GM11168 (cell line): ENCODE data around the gene TCF4.
"Not testable (repeated sequence)": the region's sequence is repeated elsewhere in the genome, so short reads cannot be mapped to it uniquely, and the experiment has no call there.

Source experiments
- in situ Hi-C: fragments of 300-500 bp; cut with MboI; formaldehyde crosslinking; loops from one replicate; pipeline ENCODE4 v1.12.0; 2022; ENCODE audit warnings: low sequenced_read_pairs; ENCODE audit not compliant: unreplicated experiment

The TCF4 gene

DNA sequence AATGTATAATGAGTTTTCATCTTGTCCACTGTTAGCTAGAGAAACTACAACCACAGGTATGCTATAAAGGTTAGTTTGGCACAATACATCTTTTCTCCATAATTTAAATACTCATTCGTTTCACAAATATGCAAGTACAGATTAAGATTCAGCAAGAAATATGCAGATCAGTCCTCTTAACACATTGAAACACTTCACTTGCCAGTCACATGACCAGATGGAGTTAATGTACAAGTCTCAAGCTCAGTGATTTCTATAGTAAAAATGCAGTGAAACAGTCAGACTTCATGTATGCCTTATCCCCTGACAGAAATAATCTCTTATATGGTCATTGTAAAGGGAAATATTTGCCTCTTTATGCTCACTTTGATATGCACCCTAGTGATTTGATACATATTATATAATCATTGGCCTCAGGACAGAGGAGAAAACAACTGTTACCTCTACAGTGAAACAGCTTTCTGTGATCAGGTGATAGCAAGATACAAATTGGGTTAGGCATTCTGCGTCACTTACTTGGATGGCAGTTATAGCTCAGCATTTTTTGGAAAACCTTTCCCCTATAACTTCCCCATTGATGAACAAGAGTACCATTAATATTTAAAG, 104.6 kb downstream of the TCF4 start:
- in situ Hi-C loops: no loop called here

DNA sequence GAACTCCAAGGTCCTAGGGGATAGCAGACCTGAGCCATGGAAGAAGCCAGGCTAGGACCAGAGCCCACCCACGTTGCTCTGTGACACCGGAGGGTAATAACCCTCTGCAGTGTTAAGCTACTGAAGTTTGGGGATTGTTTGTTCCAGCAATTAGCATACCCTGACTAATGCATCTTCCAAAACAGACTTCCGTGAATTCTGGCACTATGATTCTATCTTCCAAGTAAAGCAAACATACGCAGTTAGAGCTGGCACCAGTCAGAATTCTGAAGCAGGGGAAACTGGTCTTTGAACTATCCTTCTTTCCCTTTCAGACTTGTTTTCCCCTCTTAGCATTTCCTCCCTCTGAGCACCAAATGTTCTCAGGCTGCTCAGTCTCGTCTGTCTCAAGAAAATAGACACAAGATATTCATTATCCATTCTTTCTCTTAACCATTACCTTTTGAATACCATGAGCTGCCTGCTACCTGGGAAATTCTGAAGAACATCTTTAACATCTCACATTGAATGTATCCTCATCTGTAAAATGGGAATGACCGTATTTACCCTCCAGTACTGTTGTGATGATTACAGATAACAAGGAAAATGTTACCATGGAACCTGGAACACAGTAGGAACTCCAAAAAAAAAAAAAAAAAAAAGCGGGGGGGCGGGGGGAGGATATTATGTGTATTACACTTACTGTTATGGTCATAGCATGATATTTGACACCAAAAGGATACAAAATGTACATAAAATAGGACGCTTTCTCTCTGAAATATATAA, 108.2 kb downstream of the TCF4 start:
- in situ Hi-C loops: no loop called here

DNA sequence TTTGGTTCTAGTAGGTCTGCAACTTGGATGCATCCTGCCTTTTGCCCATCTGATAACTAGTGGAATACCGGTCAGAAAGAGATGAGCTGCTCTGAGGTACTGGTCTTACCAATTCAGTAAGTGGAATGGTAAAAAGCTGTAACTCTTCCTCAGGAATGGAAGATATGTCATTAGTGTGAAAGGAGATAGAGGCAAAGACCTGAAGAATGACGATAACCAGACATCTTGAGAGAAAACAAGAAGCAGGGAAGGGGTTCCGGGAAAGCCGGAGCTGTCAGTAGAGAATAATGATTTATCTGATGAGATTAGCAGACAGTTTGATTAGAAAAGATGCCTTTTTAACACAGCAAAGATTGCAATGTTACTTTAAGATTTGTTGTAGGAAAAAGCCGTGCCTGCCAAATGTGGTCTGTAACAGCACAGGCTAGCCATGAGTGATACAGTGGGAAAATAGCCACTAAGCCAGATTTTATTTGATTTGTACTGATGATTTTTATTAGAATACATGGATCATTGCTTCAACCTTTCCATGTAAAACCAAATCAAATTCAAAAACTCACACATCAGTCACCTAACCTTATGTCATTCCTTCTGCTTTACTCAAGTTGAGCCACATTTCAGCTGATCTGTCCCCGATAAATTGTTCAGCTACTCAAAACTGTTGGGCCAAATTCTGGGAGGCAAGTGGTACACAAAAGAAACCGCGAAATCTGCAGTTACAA, 110.0 kb downstream of the TCF4 start:
- in situ Hi-C loops: no loop called here

DNA sequence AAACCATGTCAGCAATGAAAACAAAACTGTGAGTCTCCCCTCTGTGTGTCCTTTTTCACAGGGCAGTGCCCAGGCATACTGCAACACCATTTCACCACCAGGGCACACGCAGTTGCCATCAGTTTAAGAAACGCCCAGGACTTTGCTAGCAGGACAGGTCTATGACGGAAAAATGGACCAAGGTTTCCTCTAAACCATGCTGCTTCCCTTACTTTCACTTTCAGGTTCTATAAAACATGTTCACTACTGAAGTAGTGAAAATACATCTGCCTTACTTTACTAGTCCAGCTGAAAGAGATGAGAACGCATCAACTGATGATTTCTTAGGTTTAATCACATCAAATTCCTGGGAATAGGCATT, 110.5 kb downstream of the TCF4 start:
- in situ Hi-C loops: no loop called here

DNA sequence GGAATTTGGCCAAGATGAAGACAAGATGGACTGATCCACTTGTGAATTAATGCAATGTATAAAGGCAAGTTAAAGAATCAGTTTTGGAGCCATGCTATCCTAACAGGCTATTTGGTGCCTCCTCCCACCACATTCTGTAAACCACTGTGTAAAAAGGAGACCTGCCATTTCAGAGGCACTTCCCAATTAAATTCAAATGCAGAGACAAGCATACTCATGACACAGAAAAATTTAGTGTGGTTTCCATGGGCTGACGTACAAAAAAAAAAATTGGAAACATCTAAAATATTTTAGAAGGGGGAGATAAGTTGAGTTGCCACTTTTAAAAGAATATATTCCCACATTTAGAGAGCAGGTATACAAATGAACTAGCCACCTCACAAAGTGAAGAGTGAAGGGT, 112.1 kb downstream of the TCF4 start:
- in situ Hi-C loops: no loop called here

DNA sequence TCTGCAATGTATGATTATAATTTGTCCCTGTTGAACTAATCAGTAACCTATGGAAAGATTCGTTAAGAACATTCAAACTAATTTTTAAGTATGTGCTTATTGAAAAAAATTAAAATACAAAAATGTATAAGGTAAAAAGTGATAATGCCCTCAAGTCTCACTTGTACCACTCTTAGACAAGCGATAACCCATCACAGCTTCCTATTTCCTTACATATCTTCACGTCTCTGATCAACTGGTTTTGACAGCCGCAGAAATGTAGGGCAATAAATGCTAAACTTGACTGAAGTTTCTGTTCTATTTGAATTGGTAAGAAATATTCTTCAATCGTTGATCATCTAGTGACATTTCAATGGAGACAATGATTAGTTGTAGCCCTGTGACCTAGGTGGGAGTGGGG, 112.5 kb downstream of the TCF4 start:
- in situ Hi-C loops: no loop called here

DNA sequence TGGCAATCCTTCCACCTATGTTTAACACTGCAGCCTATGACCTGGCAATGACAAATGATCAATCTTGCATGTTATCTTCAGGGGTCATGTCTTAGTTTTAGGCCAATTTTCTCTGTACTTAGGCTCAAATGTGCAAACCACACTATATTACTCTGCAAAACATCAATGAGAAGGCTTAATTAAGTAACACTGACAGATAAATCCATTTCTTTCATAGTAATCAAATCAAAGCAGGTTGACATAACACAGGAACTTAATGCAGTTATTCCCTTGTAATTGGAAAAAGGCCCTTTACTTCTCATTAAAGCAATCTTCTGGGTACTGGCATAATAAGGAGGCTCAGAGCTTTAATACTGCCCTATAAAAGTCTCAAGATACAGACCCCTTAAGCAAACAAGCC, 114.4 kb downstream of the TCF4 start:
- in situ Hi-C loops: no loop called here

DNA sequence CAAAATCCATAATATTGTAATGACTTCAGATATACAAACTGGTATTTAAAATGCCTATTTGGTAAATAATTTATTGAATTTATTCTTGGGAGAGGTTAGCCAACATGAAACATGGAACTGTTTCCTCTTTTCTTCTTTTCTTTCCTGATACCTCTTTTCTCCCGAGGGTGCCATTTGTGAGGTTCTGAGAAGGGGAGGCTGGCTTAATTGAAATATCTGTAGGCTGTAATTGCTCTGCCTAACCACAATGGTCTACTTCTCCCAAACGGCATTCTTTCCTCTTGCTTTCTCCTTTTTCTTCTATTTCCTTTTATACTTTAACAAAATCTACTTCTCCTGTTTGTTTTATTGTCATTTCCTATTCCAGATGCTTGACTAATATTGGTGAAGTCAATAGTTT, 114.9 kb downstream of the TCF4 start:
- in situ Hi-C loops: no loop called here

DNA sequence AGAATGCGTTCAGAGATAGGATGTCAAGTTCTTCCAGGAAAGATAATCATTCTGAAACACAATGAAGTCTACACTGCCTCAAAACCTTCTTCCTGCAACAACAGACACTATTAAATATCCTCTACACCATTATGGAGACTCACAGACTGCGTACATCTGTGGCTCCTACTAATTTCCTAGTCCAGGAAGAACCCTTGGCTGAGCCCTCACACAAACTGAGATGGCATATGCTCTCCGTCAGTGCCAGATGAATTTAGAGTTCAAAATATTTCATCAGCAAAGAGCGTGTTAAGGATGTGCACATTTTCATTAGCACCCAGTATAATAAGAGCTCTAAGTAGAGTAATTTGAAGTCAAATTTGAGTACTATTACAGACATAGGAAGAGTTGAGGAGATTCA, 117.2 kb downstream of the TCF4 start:
- in situ Hi-C loops: no loop called here

DNA sequence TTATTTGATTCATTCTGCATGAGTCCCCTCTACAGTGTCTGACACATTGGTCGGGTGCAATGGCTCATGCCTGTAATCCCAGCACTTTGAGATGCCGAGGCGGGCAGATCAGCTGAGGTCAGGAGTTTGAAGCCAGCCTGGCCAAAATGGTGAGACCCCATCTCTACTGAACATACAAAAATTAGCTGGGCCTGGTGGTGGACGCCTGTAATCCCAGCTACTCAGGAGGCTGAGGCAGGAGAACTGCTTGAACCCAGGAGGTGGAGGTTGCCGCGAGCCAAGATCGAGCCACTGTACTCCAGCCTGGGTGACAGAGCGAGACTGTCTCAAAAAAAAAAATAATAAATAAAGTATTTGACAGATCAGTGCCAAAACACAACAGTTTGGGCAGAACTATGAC, 118.9 kb downstream of the TCF4 start:
- in situ Hi-C loops: not testable (repeated sequence)

DNA sequence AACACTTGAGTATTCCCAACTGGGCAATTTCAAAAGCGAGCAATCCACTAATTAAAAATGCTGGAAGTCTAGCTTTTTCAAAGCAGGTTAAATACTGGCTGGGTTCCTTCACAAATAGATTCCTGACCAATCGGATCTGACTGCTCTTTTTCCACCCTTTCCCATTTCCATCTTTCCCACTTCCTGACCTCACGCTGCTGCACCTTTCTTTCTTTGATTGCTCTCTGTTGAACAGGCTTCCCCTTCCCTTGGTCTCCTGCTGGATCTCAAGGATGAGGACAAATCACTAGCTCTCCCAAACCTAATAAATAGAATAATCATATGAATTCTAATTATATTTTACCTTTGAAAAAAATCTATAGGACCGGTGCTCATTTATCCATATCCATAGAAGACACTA, 121.2 kb downstream of the TCF4 start:
- in situ Hi-C loops: no loop called here

DNA sequence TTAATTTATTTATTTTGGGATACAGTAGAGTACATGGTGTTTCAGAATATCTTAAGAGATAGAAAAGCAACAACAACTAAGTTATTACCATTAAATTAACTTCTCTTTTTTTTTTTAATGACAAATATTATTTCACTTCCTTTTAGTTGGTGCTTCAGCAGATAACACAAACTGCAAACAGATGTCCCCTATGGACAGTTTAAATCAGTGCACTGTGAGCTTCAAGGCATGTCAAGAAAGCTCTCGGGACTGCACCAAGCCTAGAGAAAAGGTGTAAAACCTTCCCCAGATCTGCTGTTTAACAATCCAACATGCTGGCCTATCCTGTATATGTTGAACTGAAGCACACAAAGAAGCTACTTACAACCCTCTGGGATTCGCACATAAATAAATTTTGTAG, 122.7 kb downstream of the TCF4 start:
- in situ Hi-C loops: no loop called here

DNA sequence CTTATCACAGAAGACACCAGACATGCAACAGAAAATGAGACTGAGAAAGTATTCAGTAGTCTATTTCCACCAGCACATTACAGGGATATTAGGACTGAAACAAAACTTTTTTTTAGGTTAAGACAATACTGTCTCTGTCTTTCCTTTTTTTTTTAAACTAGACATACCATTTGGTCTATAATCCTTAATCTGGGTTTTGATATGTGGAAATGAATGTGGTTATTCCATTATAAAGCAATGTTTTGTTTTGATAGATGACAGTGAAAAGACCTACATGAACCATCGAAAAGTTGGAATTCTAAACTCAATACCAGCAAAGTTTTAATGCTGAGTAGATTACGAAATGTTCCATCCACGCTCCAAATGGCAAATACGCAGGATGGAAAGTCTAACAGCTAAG, 123.4 kb downstream of the TCF4 start:
- in situ Hi-C loops: no loop called here

DNA sequence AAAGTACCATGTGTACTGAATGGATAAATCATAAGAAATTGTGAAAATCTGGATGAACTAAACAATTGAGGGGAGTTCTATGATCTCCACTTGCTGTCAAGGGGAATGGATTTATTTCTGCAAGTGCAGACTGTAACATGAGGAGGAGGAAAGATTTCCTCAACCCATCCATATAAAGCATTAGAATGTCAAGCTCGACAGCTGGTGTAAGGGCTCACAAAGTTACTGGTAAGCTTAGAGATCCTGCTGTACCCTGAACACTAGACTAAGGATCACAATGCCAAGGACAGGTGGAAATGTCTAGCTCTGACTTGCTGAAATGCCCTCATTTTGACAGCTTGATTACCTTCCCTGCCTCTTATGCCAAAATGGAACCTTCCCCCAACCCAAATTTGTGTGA, 125.3 kb downstream of the TCF4 start:
- in situ Hi-C loops: no loop called here

DNA sequence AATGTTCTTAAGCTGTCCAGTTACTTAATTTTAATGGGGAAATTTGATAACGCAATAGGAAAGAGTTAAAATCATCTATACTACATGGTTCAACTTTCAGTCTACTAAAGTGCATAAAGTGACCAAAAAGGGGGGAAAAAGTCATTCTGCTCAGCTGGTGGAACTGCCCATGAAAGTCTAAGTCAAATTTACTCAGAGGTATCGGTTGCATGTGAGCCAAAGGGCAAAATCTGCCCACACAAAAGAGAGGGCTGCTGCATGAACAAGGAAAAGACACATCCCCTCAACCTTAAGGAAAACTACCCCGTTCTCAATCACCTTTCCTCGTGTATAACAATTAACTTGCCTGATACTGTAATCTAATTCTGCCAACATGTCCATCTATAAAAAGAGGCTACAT, 126.1 kb downstream of the TCF4 start:
- in situ Hi-C loops: no loop called here

DNA sequence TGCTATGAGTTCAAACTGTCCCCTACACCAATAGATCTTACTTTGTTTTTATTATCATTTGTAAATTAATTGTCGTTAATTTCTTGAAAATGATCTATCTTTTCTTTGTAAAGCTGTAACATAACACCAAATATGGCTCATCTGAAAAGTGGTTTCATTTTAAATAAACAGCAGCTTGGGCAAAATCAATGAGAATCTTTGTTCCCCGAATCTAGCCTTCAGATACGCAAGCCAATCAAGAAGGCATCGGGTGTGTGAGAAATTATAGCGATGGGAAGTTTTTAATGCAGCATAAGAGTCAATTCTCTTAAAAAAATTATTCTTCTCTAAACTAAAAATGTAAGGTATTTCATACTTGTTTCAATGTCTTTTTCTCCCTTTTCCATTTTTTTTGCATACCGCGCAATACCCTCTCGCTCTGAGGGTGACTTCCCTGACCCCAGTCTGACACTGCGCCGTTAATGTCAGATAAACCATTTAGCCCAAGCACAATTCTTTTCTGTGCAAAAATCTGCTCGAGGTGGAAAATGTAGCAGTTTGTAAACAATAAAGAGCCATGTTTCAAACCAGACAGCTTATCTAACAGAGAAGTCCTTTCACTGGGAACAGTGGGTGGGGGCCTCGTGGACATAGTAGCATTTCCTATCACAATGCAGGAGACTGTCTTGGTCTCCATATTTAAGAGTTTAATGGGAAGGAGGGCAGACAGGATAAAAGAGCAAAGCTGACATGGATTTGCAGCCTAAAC, 129.4 kb downstream of the TCF4 start:
- in situ Hi-C loops: no loop called here

DNA sequence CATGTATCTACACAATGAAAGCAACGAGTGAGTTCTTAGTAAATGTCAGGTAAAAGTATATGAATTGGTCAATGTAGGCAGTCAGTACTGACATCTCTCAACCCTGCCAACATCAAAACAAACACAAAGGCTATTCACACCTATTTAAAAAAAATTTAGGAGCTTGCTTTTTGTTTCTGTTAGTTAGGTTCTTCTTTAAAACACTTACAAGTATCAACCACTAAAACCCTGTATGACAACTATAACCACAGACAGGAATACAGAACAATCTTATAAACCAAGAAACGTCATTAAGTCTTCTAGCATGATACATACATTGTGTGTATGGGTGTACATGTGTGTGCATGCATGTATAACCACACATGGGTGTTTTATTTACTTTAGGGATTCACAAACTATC, 131.0 kb downstream of the TCF4 start:
- in situ Hi-C loops: no loop called here

DNA sequence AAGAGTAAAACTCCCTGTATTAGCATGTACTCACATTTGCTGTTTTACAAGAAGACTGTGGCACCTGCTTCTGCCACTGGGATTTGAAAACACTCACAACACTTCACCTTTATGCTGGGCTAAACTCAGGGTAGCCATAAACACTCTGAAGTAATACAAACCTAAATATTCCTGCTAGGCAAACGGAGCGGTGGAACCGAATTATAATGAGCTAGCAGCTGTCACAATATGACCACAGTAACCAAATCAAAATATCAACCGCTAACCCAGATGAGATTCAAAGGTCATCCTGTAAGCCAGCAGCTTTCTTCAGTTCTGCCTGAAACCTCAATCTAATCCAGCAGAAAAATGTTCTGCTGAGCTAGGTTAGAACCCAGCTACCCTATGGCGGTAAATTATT, 132.1 kb downstream of the TCF4 start:
- in situ Hi-C loops: no loop called here

DNA sequence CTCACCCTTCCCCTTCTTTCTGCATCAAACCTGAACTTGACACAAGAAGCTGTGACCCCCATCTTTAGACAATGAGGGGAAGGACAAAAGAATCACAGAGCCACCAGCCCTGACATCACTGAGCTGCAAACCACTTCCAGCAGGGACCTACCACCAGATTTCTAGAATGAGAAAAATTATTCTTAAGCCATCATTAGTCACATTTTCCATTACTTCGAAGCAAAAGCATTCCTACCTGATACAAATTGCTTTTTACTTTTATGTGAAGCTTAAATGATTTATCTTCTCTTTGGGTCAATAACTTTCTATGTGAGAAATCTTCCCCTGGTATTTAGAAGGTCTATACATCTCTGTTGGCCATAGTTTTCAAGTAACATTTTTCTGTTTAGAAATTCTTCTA, 134.8 kb downstream of the TCF4 start:
- in situ Hi-C loops: no loop called here

DNA sequence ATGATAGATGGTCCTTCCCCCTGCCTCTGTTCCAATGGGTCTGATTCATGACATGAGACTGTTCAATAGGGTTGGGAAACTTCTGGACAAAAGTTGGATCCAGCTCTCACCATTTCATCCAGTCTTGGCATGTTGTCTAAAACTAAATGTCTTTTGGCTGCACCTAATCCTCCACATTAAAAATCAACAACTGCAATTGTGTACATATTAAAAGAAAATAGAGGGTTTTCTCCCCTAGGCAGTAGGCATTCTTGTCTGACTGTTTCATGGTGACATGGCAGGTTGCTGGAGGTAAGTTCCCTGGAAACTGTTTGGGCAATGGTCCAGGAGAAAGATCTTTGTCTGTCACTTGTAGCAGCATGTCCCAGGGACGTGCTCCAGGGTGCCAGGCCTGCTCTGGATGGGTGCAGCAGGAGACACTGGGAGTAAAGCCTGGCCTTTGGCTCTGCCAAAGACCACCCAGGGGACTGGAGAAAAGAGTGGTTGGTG, 135.8 kb downstream of the TCF4 start:
- in situ Hi-C loops: no loop called here
